ENCODE measurements around the gene PERP. TPM values are rescaled to one million over a fixed set of nuclear protein-coding genes. Genes with fewer than 3 reads are reported as not detected.

PERP gene
- total RNA-seq, 4 donors from 2014 or later = 21.5 to 80.2 (median 34.7) TPM

GRCh38 chr6:138092686-138093085 is 14.5 kb downstream of the PERP start:
- TF ChIP-seq CTCF (IDR thresholded peaks at IDR 0.05; ENCODE audit: low read depth) = no peak

- no peak for TF ChIP-seq CTCF (IDR thresholded peaks at IDR 0.05; ENCODE audit: low read depth)
Measured at GRCh38 chr6:138089325-138089724, 17.9 kb downstream of the PERP start.

- TF ChIP-seq CTCF (IDR thresholded peaks at IDR 0.05; ENCODE audit: low read depth) = no peak
Measured at GRCh38 chr6:138088326-138088762, 18.9 kb downstream of the PERP start.

- no peak for TF ChIP-seq CTCF (IDR thresholded peaks at IDR 0.05; ENCODE audit: low read depth)
Measured at GRCh38 chr6:138087593-138088325, 19.5 kb downstream of the PERP start.

- TF ChIP-seq CTCF (IDR thresholded peaks at IDR 0.05; ENCODE audit: low read depth) = no peak
Measured at GRCh38 chr6:138086573-138087196, 20.5 kb downstream of the PERP start.

- TF ChIP-seq CTCF (IDR thresholded peaks at IDR 0.05; ENCODE audit: low read depth) = no peak
Measured at GRCh38 chr6:138085839-138086222, 21.4 kb downstream of the PERP start.

- no peak for TF ChIP-seq CTCF (IDR thresholded peaks at IDR 0.05; ENCODE audit: low read depth)
Measured at GRCh38 chr6:138084904-138085838, 22.0 kb downstream of the PERP start.
